ENCODE measurements around the gene PFN2.

GRCh38 chr3:149970716-149971402 is at the start of gene PFN2:
- no peak for TF ChIP-seq CTCF (conservative IDR thresholded peaks at IDR 0.05; ENCODE audit: low read length)
- no peak for TF ChIP-seq EZH2phosphoT487 (IDR thresholded peaks at IDR 0.05; ENCODE audit: borderline replicate concordance)

All from Loucy (cell line).